Measurements from ENCODE around the gene PHTF2.
"Not testable (repeated sequence)": the region's sequence is repeated elsewhere in the genome, so short reads cannot be mapped to it uniquely, and the experiment has no call there.

PHTF2 gene

DNA sequence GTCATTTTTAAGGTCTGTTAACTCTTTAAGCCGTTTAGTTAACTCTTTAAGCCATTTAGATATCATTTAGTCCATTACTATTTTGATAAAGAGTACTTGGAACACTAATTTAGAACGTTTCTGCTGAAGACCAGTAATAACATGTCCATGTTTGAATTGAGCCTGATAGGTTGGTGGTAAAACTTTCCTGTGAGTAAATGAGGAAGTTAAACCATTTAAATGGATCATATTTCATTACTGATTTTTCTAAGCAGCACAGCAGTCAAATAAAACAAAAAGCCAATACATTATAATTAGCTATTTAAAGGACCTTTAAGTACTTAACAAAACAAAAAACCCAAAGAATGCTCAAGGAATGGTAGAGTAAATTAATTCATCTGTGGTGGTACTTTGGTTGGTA, 29.4 kb downstream of the PHTF2 start:
- DNase-seq (ENCODE audit: low read depth in 1 of 2, low spot score in 1 of 2) = no peak

GRCh38 chr7:77830649-77831355, 32.2 kb downstream of the PHTF2 start:
- no peak for DNase-seq (ENCODE audit: low read depth in 1 of 2, low spot score in 1 of 2)

- no peak for DNase-seq (ENCODE audit: low read depth in 1 of 2, low spot score in 1 of 2)
These were observed 32.9 kb downstream of the PHTF2 start for GRCh38 chr7:77831481-77831880.

DNA sequence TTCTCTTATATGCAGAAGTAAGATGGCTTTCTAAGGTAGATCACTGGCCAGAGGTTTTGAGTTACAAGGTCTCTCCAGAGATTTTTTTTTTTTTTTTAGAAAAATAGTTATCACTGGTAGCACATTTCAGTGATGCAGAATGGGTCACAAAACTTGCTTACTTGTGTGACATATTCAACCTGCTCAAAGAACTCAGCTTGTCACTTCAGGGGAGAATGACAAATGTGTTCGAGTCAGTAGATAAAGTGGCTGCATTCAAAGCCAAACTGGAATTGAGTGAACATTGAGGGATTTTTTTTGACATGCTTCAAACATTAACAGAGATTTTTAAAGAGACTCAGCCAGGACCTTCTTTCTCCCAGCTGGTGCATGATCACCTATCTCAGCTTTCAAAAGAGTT, 33.4 kb downstream of the PHTF2 start:
- DNase-seq (ENCODE audit: low read depth in 1 of 2, low spot score in 1 of 2) = no peak

- no peak for DNase-seq (ENCODE audit: low read depth in 1 of 2, low spot score in 1 of 2)
These were observed 34.6 kb downstream of the PHTF2 start for GRCh38 chr7:77833136-77833535.

- not testable (repeated sequence) for DNase-seq (ENCODE audit: low read depth in 1 of 2, low spot score in 1 of 2)
These were observed 37.9 kb downstream of the PHTF2 start for GRCh38 chr7:77836425-77836824.

- DNase-seq (ENCODE audit: low read depth in 1 of 2, low spot score in 1 of 2) = no peak
These were observed 38.7 kb downstream of the PHTF2 start for GRCh38 chr7:77837275-77837674.

- no peak for DNase-seq (ENCODE audit: low read depth in 1 of 2, low spot score in 1 of 2)
These were observed 39.4 kb downstream of the PHTF2 start for GRCh38 chr7:77837966-77838365.

DNA sequence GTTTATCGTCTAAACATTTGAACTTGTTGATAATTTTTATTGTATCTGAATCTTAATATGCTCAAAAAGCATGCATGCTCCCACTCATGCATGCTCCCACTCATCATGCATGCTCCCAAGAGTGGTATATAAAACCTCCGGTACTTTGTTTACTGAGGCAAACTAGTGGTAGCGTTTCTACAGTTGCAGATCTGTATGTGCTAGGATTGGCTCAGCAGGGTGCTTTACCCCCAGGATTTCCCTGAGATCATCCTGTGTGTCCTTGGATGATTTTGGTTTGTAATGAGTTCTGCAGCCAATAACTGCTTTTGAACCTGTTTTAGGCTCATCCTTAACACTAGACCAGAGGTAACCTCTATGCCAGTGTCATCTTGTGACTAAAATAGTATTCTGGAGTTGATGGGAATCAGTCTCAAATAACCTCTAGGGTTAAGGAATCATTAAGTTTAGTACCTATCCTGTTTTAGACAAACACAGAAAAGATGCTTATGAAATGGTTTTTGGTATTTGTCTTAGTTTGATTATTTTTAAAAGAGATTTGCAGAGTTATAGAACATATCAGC, 40.4 kb downstream of the PHTF2 start:
- DNase-seq (ENCODE audit: low read depth in 1 of 2, low spot score in 1 of 2) = no peak

GRCh38 chr7:77839919-77840318, 41.3 kb downstream of the PHTF2 start:
- no peak for DNase-seq (ENCODE audit: low read depth in 1 of 2, low spot score in 1 of 2)

GRCh38 chr7:77843194-77843593, 44.6 kb downstream of the PHTF2 start:
- no peak for DNase-seq (ENCODE audit: low read depth in 1 of 2, low spot score in 1 of 2)

GRCh38 chr7:77846317-77847092, 47.9 kb downstream of the PHTF2 start:
- DNase-seq (ENCODE audit: low read depth in 1 of 2, low spot score in 1 of 2) = no peak

DNA sequence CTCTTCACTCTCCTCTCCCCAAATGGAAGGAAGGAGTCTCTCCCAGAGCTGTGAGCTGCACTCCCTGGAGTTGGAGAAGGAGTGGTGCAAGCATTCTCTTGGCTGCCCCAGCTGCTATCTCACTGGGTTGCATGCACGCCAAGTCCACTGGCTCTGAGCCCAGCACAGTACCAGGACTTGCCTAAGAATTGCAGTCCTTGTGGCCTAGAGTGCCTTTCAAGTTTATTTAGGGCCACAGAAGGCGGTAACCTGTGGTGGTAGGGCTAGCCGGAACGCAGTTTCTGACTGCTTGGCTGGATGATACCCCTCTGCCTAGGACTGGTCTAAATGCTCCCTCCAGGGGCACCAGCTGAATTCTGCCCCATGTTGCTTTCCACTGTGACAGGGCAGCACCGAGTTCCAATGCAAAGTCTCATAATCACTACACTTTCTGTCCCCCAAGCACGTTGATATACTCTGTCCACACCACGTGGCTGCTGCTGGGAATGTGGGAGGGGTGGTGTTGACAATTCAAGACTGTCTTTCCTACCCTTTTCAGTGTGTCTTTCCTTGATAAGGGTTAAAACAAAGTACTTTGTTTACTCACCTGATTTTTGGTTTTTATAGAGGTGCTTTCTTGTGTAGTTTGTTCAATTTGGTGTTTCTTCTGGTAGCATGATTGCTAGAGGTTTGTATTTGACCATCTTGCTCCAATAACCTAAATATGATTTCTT, 57.0 kb downstream of the PHTF2 start:
- no peak for DNase-seq (ENCODE audit: low read depth in 1 of 2, low spot score in 1 of 2)

DNA sequence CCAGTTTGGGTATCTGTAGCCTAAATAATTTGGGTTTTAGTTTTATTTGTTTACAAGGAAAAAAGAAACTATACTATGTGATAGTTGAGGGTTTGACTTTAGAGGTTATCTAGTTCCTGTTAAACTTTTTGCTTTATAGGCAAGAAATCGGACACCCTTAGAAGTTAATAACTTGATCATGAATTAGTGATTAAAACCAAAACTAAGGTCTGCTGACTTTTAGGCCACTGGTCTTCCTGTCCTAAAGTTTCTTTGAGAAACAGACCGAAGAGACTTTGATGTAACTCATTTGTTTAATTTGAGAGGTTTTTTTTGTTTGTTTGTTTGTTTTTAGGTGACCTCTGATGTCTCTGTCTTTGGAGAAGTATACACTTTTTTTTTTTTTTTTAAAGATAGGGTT, 59.7 kb downstream of the PHTF2 start:
- DNase-seq (ENCODE audit: low read depth in 1 of 2, low spot score in 1 of 2) = no peak

DNA sequence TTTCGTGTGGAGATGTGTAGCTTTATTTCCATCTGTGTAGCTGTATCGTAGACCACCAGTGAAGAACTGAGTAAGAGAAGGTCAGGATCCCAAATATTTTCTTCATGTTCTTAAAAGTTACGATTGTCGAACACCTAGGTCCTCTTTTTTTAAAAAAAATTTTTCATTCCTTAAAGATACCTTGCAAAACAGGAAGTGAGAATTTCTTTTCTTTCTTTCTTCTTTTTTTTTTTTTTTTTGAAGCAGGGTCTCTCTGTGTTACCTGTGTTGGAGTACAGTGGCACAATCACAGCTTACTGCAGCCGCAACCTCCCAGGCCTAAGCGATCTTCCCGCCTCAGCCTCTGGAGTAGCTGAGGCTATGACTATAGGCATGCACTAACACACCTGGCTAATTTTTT, 60.8 kb downstream of the PHTF2 start:
- DNase-seq (ENCODE audit: low read depth in 1 of 2, low spot score in 1 of 2) = no peak

DNA sequence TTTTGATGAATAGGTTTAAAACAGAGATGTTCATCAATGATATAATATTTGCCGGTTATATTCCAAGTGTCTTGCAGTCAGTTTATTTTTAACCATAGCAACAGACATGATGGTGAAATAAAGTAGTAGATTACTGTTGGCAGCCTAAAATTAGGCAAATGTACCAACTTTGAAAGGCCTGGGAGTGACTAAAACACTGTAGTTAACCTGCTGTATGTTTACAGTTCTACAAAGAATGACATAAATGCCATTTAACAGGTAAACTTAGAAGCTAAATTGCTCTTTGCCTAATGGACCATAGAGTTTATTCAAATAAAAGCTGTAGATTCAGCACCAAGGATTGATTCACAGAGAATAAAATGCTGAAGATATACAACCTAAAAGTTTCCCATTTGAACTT, 64.1 kb downstream of the PHTF2 start:
- DNase-seq (ENCODE audit: low read depth in 1 of 2, low spot score in 1 of 2) = no peak

DNA sequence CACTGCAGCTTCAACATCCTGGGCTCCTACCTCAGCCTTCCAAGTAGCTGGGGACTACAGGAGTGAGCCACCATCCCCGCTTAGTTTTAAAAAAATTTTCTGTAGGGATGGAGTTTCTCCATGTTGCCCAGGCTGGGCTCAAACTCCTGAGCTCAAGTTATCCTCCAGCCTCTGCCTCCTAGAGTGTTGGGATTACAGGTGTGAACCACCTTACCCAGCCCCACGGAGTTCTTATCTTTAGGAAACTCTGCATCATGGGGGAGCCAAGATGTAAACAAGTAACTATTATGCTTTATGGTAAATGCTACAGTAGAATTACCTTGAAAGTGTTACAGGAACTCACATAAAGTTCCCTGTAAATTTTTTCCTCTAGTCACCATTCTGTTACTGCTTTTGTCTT, 65.3 kb downstream of the PHTF2 start:
- no peak for DNase-seq (ENCODE audit: low read depth in 1 of 2, low spot score in 1 of 2)

GRCh38 chr7:77866370-77866769, 67.8 kb downstream of the PHTF2 start:
- no peak for DNase-seq (ENCODE audit: low read depth in 1 of 2, low spot score in 1 of 2)

GRCh38 chr7:77866786-77867536, 68.4 kb downstream of the PHTF2 start:
- no peak for DNase-seq (ENCODE audit: low read depth in 1 of 2, low spot score in 1 of 2)

- no peak for DNase-seq (ENCODE audit: low read depth in 1 of 2, low spot score in 1 of 2)
These were observed 68.9 kb downstream of the PHTF2 start for GRCh38 chr7:77867537-77867865.

GRCh38 chr7:77872256-77872655, 73.7 kb downstream of the PHTF2 start:
- not testable (repeated sequence) for DNase-seq (ENCODE audit: low read depth in 1 of 2, low spot score in 1 of 2)

Data from activated T-helper 1 cell treated with anti-CD3 and anti-CD28 coated beads, Interleukin-2, amount 50 U/mL, for 16 hours (primary cell).